ENCODE measurements around the gene TMCO2. TPM values are rescaled to one million over a fixed set of nuclear protein-coding genes. Genes with fewer than 3 reads are reported as not detected.

Gene TMCO2
- total RNA-seq, 4 donors from 2014 or later: not detected

GRCh38 chr1:40251456-40251855 is 3.7 kb downstream of the TMCO2 start:
- H3K4me1 ChIP-seq: peaks cover 2 to 9% (median 5%) of the 10 kb centered on the region in 4 donors
- no peak overlapping the region for H3K4me3 ChIP-seq
- no peak for DNase-seq
- H3K36me3 ChIP-seq: no peaks in the 10 kb centered on the region
- no peak overlapping the region for H3K27ac ChIP-seq
- intact Hi-C loops (cut with DNase I; ENCODE audit: low total_unique reads): no loop called here
- 85 to 87% methylated on average over 2 to 4 of the region's 4 CpGs for WGBS, 2 donors (ENCODE audit: low coverage in 1 of 2)
- in situ Hi-C loops (cut with MboI; ENCODE audit: low pct_ligation_motif_present in 1 of 4, low pct_unique_long_range_greater_than_20kb in 1 of 4, low sequenced_read_pairs in 3 of 4): no loop called here
- H3K9me3 ChIP-seq: no peaks in the 10 kb centered on the region
- no peaks in the 10 kb centered on the region for H3K27me3 ChIP-seq
- TF ChIP-seq EP300 (IDR thresholded peaks at IDR 0.05; ENCODE audit: low read depth): no peak
- TF ChIP-seq POLR2A (IDR thresholded peaks at IDR 0.05): no peak
- TF ChIP-seq POLR2AphosphoS5 (IDR thresholded peaks at IDR 0.05): no peak
- no peak for TF ChIP-seq CTCF (IDR thresholded peaks at IDR 0.05)

GRCh38 chr1:40252601-40253000 is 4.9 kb downstream of the TMCO2 start:
- intact Hi-C loops (cut with DNase I; ENCODE audit: low total_unique reads): no loop called here
- DNase-seq: no peak
- 95 to 100% methylated on average over 2 of the region's 2 CpGs for WGBS, 2 donors (ENCODE audit: low coverage in 1 of 2)
- Histone ChIP-seq H3K36me3 (no peaks in the 10 kb centered on the region), H3K27me3 (no peaks in the 10 kb centered on the region), H3K27ac (no peak overlapping the region), H3K4me1 (peaks cover 6 to 16% (median 10%) of the 10 kb centered on the region in 4 donors), H3K9me3 (no peaks in the 10 kb centered on the region), H3K4me3 (no peak overlapping the region)
- no peak for TF ChIP-seq CTCF (IDR thresholded peaks at IDR 0.05)
- no peak for TF ChIP-seq POLR2A (IDR thresholded peaks at IDR 0.05)
- no peak for TF ChIP-seq EP300 (IDR thresholded peaks at IDR 0.05; ENCODE audit: low read depth)
- TF ChIP-seq POLR2AphosphoS5 (IDR thresholded peaks at IDR 0.05): no peak
- in situ Hi-C loops (cut with MboI; ENCODE audit: low pct_ligation_motif_present in 1 of 4, low pct_unique_long_range_greater_than_20kb in 1 of 4, low sequenced_read_pairs in 3 of 4): no loop called here

GRCh38 chr1:40255231-40255630 is 7.5 kb downstream of the TMCO2 start:
- no peak for DNase-seq
- in situ Hi-C loops (cut with MboI; ENCODE audit: low pct_ligation_motif_present in 1 of 4, low pct_unique_long_range_greater_than_20kb in 1 of 4, low sequenced_read_pairs in 3 of 4) (no loop called here), intact Hi-C loops (cut with DNase I; ENCODE audit: low total_unique reads) (no loop called here)
- TF ChIP-seq POLR2AphosphoS5 (IDR thresholded peaks at IDR 0.05): no peak
- TF ChIP-seq EP300 (IDR thresholded peaks at IDR 0.05; ENCODE audit: low read depth): no peak
- TF ChIP-seq CTCF (IDR thresholded peaks at IDR 0.05): no peak
- no peak for TF ChIP-seq POLR2A (IDR thresholded peaks at IDR 0.05)
- Histone ChIP-seq H3K9me3 (no peaks in the 10 kb centered on the region), H3K27ac (no peak overlapping the region), H3K4me3 (no peak overlapping the region), H3K4me1 (peaks cover 6 to 31% (median 21%) of the 10 kb centered on the region in 4 donors), H3K27me3 (no peaks in the 10 kb centered on the region), H3K36me3 (no peaks in the 10 kb centered on the region)

GRCh38 chr1:40256401-40257084 is 8.8 kb downstream of the TMCO2 start:
- DNase-seq: no peak
- H3K27ac ChIP-seq: peak overlapping the region; percentile 91 to 96 (median 96)
- TF ChIP-seq EP300 (IDR thresholded peaks at IDR 0.05; ENCODE audit: low read depth): no peak
- no peak for TF ChIP-seq POLR2AphosphoS5 (IDR thresholded peaks at IDR 0.05)
- TF ChIP-seq CTCF (IDR thresholded peaks at IDR 0.05): no peak
- no peak for TF ChIP-seq POLR2A (IDR thresholded peaks at IDR 0.05)
- in situ Hi-C loops (cut with MboI; ENCODE audit: low pct_ligation_motif_present in 1 of 4, low pct_unique_long_range_greater_than_20kb in 1 of 4, low sequenced_read_pairs in 3 of 4): no loop called here
- WGBS, 2 donors (ENCODE audit: low coverage in 1 of 2): 31 to 44% methylated on average over 6 of the region's 6 CpGs
- H3K4me3 ChIP-seq: peak overlapping the region in 3 of 4 donors; percentile 62 to 87 (median 84)
- H3K27me3 ChIP-seq: no peaks in the 10 kb centered on the region
- intact Hi-C loops (cut with DNase I; ENCODE audit: low total_unique reads): no loop called here
- peaks cover 6 to 31% (median 22%) of the 10 kb centered on the region in 4 donors for H3K4me1 ChIP-seq
- peaks cover 0 to 11% (median 4%) of the 10 kb centered on the region in 4 donors for H3K36me3 ChIP-seq
- no peaks in the 10 kb centered on the region for H3K9me3 ChIP-seq
